ENCODE data around the gene OR2G3.

- TF ChIP-seq CTCF (IDR thresholded peaks at IDR 0.05 in 8 of 11, conservative IDR thresholded peaks at IDR 0.05 in 3 of 11) (no peak), POLR2A (IDR thresholded peaks at IDR 0.05) (no peak), POLR2AphosphoS5 (IDR thresholded peaks at IDR 0.05) (no peak)
These were observed 41.5 kb downstream of the OR2G3 start for GRCh38 chr1:247646867-247647266.
